H1 (cell line): ENCODE results near the gene CYP4A11. TPM values are rescaled to one million over a fixed set of nuclear protein-coding genes. Genes with fewer than 3 reads are reported as not detected.

Experiments
- BRCA1 ChIP-seq: IDR thresholded peaks from 2 replicates; pipeline ENCODE4 v1.6.1; 2012; ENCODE audit warnings: low read depth, low read length, improper control_type of control experiment
- CBX8 ChIP-seq: fragments of 300-800, 300-1000 bp; sonication (generic); IDR thresholded peaks from 2 replicates; pipeline ENCODE4 v1.7.1; 2016; ENCODE audit warnings: low read depth, low read length, borderline replicate concordance
- CTBP2 ChIP-seq: IDR thresholded peaks from 2 replicates; pipeline ENCODE4 v1.7.0; 2011; ENCODE audit warnings: borderline replicate concordance, mild to moderate bottlenecking, moderate library complexity, mixed read lengths, low read length; ENCODE audit not compliant: insufficient read depth, insufficient read length
- KDM4A ChIP-seq: IDR thresholded peaks from one replicate; pipeline ENCODE4 v1.7.1; 2012; ENCODE audit warnings: low read depth, mild to moderate bottlenecking, moderate library complexity, low read length, inconsistent platforms; ENCODE audit not compliant: severe bottlenecking
- MAFK ChIP-seq: IDR thresholded peaks from 2 replicates; pipeline ENCODE4 v1.6.1; 2012; ENCODE audit warnings: low read depth, mild to moderate bottlenecking, improper control_type of control experiment, low read length
- SIRT6 ChIP-seq: IDR thresholded peaks from one replicate; pipeline ENCODE4 v1.7.1; 2012; ENCODE audit warnings: low read length, inconsistent platforms
- SP2 ChIP-seq: IDR thresholded peaks from 2 replicates; pipeline ENCODE4 v1.6.1; 2012; ENCODE audit warnings: mild to moderate bottlenecking, low read length, inconsistent platforms
- TAF7 ChIP-seq: optimal IDR thresholded peaks from 2 replicates; pipeline ENCODE3; 2011; ENCODE audit warnings: low read depth, mild to moderate bottlenecking, inconsistent platforms, low read length, moderate library complexity, borderline replicate concordance
- ZNF274 ChIP-seq: IDR thresholded peaks from 2 replicates; pipeline ENCODE4 v1.7.0; 2012; ENCODE audit warnings: low read length, borderline replicate concordance; ENCODE audit errors: extremely low read depth
- polyA plus RNA-seq, 7 experiments: library from polyadenylated mRNA; depleted of rRNA in 3 of 7; stranded (reverse) in 5 of 7; unstranded in 2 of 7; fragments of >200 nt in 5 of 7; fragments of 200-250 nt in 2 of 7; gene quantifications; 1 replicate in 5 of 7; 2 replicates in 1 of 7; 4 replicates in 1 of 7; pipeline versions ENCODE4 v1.2.1 to v1.2.3, GENCODE V29; 2011 to 2013; ENCODE audit warnings: missing spikeins in 2 of 7, mixed read lengths in 2 of 7
- total RNA-seq: library from RNA; stranded (reverse); fragmentation: NEBNext Ultra II Directional; extraction: Animal tissue kit (Norgen Biotek cat#: 25700); gene quantifications from 2 replicates; pipeline ENCODE4 v1.2.1, GENCODE V29; 2021
- TF ChIP-seq, protein P1 (sequence below): fragments of 300-600 bp; sonication (generic); IDR thresholded peaks from 2 replicates; pipeline ENCODE4 v1.7.1; 2012; ENCODE audit warnings: low read length, moderate library complexity, mild to moderate bottlenecking, inconsistent platforms; ENCODE audit not compliant: insufficient replicate concordance

Gene CYP4A11
- total and polyA plus RNA-seq, 2 of the 8 experiments (the other 6 are each of a cell fraction or from before 2014, with no cell fraction given): not detected

DNA sequence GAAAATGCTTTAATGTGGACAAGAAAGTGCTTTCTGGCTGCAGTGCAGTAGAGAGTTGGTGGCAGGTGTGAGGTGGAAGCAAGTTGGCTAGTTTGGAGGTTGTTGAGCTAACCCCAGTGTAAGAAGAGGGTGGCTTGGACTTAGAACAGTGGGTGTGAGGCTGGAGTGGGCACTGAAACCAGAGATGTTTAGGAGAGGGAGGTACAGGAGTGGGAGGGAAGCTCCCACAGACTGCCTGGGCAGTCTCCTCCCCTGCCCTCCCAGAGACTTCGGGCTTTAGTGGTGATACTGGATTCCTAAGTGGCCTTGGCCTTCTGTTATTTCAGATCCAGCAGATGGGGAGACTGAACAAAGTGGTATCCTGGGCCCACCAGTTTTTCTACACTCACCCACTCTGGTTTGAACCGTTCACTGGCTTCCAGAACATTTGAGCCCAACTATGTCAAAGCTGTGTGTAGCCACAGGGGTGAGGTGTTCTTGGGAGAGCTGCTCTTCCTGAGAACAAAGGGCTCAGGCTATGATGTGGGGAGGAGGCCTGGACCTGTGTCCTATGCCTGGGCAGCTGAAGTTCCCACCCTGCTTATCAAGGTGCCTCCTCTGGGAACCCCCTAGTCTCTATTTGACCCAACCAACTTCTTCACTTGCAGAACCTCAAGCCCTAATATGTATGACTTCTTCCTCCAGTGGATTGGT is 19.9 kb upstream of the CYP4A11 start (continued):
- TF ChIP-seq, protein P1, sequence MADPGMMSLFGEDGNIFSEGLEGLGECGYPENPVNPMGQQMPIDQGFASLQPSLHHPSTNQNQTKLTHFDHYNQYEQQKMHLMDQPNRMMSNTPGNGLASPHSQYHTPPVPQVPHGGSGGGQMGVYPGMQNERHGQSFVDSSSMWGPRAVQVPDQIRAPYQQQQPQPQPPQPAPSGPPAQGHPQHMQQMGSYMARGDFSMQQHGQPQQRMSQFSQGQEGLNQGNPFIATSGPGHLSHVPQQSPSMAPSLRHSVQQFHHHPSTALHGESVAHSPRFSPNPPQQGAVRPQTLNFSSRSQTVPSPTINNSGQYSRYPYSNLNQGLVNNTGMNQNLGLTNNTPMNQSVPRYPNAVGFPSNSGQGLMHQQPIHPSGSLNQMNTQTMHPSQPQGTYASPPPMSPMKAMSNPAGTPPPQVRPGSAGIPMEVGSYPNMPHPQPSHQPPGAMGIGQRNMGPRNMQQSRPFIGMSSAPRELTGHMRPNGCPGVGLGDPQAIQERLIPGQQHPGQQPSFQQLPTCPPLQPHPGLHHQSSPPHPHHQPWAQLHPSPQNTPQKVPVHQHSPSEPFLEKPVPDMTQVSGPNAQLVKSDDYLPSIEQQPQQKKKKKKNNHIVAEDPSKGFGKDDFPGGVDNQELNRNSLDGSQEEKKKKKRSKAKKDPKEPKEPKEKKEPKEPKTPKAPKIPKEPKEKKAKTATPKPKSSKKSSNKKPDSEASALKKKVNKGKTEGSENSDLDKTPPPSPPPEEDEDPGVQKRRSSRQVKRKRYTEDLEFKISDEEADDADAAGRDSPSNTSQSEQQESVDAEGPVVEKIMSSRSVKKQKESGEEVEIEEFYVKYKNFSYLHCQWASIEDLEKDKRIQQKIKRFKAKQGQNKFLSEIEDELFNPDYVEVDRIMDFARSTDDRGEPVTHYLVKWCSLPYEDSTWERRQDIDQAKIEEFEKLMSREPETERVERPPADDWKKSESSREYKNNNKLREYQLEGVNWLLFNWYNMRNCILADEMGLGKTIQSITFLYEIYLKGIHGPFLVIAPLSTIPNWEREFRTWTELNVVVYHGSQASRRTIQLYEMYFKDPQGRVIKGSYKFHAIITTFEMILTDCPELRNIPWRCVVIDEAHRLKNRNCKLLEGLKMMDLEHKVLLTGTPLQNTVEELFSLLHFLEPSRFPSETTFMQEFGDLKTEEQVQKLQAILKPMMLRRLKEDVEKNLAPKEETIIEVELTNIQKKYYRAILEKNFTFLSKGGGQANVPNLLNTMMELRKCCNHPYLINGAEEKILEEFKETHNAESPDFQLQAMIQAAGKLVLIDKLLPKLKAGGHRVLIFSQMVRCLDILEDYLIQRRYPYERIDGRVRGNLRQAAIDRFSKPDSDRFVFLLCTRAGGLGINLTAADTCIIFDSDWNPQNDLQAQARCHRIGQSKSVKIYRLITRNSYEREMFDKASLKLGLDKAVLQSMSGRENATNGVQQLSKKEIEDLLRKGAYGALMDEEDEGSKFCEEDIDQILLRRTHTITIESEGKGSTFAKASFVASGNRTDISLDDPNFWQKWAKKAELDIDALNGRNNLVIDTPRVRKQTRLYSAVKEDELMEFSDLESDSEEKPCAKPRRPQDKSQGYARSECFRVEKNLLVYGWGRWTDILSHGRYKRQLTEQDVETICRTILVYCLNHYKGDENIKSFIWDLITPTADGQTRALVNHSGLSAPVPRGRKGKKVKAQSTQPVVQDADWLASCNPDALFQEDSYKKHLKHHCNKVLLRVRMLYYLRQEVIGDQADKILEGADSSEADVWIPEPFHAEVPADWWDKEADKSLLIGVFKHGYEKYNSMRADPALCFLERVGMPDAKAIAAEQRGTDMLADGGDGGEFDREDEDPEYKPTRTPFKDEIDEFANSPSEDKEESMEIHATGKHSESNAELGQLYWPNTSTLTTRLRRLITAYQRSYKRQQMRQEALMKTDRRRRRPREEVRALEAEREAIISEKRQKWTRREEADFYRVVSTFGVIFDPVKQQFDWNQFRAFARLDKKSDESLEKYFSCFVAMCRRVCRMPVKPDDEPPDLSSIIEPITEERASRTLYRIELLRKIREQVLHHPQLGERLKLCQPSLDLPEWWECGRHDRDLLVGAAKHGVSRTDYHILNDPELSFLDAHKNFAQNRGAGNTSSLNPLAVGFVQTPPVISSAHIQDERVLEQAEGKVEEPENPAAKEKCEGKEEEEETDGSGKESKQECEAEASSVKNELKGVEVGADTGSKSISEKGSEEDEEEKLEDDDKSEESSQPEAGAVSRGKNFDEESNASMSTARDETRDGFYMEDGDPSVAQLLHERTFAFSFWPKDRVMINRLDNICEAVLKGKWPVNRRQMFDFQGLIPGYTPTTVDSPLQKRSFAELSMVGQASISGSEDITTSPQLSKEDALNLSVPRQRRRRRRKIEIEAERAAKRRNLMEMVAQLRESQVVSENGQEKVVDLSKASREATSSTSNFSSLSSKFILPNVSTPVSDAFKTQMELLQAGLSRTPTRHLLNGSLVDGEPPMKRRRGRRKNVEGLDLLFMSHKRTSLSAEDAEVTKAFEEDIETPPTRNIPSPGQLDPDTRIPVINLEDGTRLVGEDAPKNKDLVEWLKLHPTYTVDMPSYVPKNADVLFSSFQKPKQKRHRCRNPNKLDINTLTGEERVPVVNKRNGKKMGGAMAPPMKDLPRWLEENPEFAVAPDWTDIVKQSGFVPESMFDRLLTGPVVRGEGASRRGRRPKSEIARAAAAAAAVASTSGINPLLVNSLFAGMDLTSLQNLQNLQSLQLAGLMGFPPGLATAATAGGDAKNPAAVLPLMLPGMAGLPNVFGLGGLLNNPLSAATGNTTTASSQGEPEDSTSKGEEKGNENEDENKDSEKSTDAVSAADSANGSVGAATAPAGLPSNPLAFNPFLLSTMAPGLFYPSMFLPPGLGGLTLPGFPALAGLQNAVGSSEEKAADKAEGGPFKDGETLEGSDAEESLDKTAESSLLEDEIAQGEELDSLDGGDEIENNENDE: no peak
- no peak for TF ChIP-seq SP2
- TF ChIP-seq SIRT6: no peak
- no peak for TF ChIP-seq ZNF274
- TF ChIP-seq MAFK: no peak
- TF ChIP-seq BRCA1: no peak
- TF ChIP-seq CTBP2: no peak
- TF ChIP-seq KDM4A: no peak
- TF ChIP-seq CBX8: no peak
- no peak for TF ChIP-seq TAF7
